ENCODE data around the gene BDKRB2.
A peak's percentile ranks its signal among the peaks of the same experiment; 100 is the strongest.

The BDKRB2 gene

DNA sequence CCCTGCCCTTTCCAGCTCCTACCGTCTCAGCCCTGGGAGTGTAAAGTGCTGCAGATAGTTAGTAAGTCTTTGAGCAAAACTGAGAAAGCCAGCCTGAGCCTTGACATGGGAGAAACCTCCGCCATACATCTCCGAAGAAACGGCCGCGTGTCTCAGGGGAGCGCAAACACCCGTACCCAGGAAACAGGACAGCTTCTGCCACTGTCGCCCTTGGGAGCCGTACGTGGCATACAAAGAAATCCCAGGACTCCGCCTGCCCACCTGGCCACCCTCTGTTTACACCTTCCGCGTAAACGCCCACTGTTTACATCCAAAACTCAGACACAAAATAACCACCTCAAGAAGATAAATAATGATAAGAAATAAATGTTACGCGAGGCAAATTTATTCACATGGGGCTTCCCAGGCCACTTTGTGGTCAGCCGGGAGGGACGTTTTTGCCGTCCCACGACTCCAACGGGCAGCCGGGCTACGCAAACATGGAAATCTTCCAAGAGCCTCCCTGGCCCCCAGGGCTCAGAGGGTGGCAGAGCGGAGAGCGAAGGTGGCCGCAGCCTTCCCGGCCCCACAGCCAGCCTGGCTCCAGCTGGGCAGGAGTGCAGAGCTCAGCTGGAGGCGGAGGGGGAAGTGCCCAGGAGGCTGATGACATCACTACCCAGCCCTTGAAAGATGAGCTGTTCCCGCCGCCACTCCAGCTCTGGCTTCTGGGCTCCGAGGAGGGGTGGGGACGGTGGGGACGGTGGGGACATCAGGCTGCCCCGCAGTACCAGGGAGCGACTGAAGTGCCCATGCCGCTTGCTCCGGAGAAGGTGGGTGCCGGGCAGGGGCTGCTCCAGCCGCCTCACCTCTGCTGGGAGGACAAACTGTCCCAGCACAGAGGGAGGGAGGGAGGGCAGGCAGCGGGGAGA is at the start of gene BDKRB2:
Gene BDKRB2, plus strand, starts transcription at position 689 of the 908 bp plus-strand sequence. CDS start 32,269 bp downstream, outside the sequence.
- DNase-seq (ENCODE audit: low spot score): peak; percentile 36

GRCh38 chr14:96154900-96155299 is 49.7 kb upstream of the BDKRB2 start:
- no peak for DNase-seq (ENCODE audit: low spot score)

GRCh38 chr14:96156804-96157760 is 47.6 kb upstream of the BDKRB2 start:
- no peak for DNase-seq (ENCODE audit: low spot score)

DNA sequence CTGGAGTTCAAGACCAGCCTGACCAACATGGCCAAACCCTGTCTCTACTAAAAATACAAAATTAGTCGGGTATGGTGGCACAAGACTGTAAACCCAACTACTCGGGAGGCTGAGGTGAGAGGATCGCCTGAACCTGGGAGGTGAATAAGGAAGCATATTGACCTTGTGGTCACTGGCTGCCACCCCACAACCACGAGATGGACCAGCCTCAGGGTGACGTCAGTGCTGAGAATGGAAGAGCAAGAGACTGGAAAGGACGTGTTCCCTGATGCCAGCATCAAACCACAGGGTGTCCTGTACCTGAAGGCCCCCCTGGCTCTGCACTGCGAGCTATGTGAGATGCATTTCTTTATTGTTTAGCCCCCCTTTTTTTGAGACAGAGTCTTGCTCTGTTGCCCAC is 45.9 kb upstream of the BDKRB2 start:
- no peak for DNase-seq (ENCODE audit: low spot score)

DNA sequence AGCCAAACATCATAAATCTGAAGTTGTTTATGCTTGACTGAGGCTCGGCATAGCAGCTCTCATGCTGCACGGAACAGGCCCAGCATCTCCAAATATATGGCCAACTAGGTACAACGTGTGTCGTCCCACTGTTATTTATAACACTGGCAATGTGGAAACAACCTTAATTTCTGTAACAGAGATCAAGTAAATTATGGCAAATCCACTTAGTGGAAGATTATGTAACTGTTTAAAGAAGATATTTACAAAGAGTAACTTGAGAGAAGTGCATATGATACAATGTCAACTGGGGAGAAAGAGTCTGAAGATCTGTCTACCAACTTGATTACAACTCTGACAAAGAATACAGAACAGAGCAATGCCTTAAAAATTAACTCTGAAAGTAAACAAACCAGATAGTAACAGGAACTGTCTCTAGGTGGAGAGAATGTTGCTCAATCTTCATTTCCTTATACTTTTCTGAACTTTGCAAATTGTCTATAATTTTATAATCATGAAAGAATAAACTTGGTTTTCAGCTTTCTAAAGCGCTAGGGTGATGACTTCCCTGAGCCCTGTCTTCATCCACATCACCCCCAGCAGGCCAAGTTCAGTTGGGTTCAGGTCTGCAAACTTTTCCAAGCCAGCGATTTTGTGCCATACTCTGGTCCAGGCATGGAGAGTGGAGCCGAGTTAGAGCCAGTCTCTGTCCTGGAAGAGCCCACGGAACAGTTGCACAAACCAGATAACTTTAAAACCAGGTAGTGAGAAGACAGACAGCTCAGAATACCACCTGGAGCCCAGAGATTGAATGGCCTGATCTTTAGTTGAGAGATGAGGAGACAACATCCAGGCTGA is 44.3 kb upstream of the BDKRB2 start:
- no peak for DNase-seq (ENCODE audit: low spot score)

- DNase-seq (ENCODE audit: low spot score): no peak
Observed at GRCh38 chr14:96160913-96161310, 43.7 kb upstream of the BDKRB2 start.

DNA sequence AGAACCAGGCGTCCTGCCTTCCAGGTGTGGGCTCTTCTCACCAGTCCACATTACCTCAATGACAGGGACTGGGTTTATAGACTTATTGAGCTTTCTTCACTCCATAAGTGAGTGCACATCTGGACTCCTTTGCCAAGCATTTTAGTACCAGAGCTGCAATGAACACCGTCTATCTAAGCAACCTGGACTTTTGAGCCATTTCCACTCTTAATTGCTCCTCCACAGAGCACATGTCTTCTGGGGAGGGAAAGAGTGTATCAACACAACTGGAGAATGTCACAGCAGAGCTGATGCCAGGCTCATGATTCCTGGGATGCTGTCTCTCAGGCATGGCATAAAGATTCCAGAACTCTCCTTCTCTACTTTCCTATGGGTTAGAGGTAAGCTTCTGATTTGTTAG is 43.0 kb upstream of the BDKRB2 start:
- DNase-seq (ENCODE audit: low spot score): no peak

DNA sequence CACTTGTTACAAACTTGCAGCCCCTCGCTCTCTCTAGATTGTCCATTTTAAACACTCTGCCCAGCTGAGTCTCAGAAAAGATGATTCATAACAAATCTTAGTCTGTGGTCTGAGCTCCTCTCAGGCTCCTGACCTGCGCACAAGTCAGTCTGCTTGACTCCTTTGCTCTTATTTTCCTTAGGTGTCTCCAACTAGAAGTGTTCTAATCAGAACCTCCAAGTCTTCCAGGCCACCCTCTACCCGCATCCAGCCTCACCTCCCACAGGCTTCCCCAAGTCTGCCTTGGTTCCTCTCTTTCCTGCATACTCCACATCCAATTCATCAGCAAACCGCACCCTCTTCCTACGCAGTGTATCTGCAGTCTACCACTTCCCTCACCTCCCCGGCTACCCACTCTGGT is 42.4 kb upstream of the BDKRB2 start:
- DNase-seq (ENCODE audit: low spot score): no peak

- DNase-seq (ENCODE audit: low spot score): no peak
Observed at GRCh38 chr14:96162741-96163140, 41.9 kb upstream of the BDKRB2 start.

DNA sequence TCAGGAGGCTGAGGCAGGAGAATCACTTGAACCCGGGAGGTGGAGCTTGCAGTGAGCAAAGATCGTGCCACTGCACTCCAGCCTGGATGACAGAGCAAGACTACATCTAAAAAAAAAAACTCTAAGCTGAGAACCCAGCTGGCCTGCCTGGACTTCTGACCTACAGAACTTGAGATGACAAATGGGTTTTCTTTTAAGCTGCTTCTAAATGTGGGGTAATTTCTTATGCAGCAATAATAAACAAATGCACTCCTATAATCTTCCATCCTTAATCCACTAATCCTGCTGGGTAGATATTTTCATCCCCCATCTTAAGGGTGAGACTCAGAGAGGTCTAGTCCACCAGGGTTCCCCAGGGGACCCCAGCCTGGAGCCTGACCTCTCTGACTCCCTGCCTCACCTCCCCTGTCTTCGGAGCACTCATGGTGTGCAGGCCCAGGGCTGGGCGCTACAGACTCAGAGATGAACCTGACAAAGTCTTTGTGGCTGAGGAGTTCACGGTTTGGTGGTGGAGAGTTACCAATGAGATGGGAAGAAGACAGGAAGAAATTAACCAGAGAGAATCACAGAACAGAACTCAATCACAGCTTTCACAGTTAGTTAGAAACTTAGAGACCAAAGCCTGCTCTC is 39.7 kb upstream of the BDKRB2 start:
- no peak for DNase-seq (ENCODE audit: low spot score)

DNA sequence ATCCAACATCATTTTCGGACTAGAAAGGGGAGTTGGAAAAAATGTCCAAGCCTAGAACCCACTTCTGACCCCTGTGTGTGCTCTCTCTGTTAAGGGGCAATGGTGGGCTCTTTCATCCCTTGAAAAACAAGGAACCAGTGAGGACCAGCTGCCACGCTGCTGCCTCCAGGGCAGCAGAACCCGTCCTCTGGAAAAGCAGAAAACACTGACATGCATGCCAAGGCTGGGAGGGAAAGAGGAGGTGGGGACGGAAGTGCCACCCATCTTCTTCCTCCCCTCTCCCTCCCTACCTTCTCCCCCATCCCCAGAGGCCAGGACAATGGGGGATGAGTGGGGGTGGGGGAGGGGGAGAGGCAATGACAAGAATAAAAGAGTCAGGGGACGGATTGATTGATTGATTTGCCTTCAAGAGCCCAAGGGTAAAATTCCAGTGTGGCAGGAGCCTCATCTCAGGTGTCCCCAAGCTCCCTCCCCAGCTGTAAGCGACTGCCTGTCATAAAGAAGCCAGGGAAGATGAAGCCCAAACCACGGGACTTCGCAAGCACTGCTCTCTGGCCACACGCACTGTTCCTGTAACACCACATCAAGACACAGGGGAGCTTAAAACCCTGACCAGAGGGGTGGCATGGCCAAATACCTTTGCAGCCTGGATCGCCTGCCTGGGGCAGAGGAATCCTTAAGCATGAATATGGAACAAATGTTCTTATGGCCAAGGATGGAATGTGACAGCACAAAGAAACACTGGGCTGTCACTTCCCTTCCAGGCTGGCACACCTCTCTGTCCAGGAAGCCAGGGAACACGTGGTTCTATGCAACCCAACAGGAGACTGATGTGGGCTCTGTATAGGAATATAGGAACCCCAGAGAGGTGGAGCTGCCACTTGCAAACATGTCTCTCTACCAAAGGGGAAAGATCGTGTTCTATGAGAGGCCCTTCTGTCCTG is 38.9 kb upstream of the BDKRB2 start:
- DNase-seq (ENCODE audit: low spot score): no peak

- no peak for DNase-seq (ENCODE audit: low spot score)
Observed at GRCh38 chr14:96166461-96167223, 38.0 kb upstream of the BDKRB2 start.

DNA sequence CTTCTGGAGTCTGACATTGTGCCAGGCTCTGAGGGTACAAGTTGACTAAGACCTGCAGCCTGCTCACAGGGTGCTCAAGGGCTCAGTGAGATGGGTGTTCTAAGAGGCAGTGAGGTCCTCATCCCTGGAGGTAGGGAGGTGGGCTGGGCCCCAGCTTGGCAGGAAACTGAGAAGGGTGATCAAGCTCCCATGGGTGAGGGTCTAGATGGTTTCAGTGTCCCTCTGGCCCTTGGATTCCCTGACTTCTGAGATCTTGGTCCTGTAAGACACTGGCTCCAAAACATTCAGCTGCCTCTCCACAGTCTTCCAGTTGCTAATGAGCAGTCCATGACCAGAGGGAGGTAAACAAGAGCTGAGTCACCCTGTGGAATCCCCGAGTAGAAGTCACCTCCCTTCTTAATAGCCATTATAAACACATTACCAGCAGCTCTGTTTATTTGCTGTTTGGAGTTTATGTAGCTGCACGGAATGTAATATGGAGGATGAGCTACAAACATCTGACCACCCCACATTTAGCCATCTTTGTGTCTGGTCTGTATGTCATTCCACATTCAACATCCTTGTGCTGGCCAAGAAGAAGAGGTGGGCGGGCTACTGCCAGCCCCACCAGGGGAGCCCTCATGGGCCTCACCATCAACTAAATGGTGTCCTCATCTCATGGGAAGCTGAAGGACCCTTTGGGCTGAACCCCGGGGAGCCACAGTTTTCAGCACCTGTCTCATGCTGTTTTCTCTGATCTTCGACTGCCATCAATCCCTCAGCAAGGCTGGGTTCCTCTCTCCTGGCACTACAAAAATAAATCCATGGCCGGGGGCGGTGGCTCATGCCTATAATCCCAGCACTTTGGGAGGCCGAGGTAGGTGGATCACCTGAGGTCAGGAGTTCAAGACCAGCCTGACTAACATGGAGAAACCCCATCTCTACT is 37.2 kb upstream of the BDKRB2 start:
- peak; percentile 29 for DNase-seq (ENCODE audit: low spot score)

- DNase-seq (ENCODE audit: low spot score): no peak
Observed at GRCh38 chr14:96168581-96168980, 36.1 kb upstream of the BDKRB2 start.

DNA sequence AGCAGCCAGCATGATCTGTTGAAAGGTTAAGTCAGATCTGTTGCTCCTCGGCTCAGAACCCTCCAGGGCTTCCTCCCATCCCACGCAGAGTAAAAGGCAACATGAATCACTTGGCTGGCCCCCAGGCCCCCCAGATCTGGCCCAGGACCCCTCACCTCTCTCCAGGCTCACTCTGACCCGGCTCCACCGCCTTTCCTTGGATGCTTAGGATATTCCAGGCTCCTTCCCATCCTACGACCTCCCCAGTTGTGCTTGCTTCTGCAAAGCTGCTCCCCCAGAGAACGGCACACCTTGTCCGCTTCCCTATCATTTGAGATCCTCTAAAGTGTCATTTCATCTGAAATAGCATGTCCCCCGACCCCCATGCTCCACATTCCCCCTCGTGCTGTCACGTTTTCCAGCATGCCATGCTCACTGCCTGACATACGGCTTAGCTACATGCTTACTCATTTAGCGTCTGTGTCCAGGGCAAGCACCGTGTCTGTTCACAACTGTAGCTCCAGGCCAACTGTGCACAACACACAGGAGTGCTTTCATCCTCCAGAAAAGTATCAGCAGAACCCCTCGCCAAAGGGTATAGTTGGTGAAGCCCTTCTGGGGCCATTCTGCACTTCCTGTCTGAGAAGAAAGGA is 33.6 kb upstream of the BDKRB2 start:
- no peak for DNase-seq (ENCODE audit: low spot score)

- DNase-seq (ENCODE audit: low spot score): no peak
Observed at GRCh38 chr14:96173636-96174475, 30.8 kb upstream of the BDKRB2 start.

DNA sequence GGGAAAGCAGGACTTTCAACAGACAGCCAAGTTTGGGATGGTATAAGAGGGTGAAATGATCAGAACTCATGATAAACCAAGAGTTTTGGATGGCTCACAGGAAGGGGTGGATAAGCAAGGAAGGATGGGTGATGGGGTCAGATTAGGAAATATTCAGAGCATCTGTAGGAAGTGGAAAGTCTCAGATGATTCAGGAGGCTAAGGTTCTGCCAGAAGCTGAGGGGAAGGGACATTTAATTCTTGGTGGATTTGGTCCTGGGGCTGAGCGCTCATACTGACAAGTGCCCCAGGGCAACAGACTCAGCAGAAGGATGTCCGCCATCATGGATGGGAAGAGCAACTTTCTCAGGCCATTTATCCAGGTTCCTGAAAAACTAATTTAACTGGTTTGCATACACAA is 28.4 kb upstream of the BDKRB2 start:
- DNase-seq (ENCODE audit: low spot score): no peak

Measured in RKO (cell line).